ENCODE results near the gene TTC28. TPM values are rescaled to one million over a fixed set of nuclear protein-coding genes. Genes with fewer than 3 reads are reported as not detected.

Gene TTC28
- total and polyA plus RNA-seq, 12 donors, result 2.1 to 27.7 (median 20.4) TPM

- Histone ChIP-seq H3K4me1 (no peaks in the 10 kb centered on the region), H3K27me3 (no peaks in the 10 kb centered on the region), H3K36me3 (no peaks in the 10 kb centered on the region), H3K9me3 (no peaks in the 10 kb centered on the region), H3K27ac (peak overlapping the region in 1 of 10 donors; percentile 48), H3K4me3 (no peak overlapping the region)
- DNase-seq (no peak), ATAC-seq (no peak)
- no peak for TF ChIP-seq CTCF (IDR thresholded peaks at IDR 0.05)
- intact Hi-C loops (cut with DNase I), result no loop called here
- WGBS, 2 donors, result 85 to 88% methylated on average over 5 of the region's 5 CpGs
Observed at GRCh38 chr22:27934069-27934468, 745.6 kb downstream of the TTC28 start.

- no peaks in the 10 kb centered on the region for H3K36me3 ChIP-seq
- H3K27me3 ChIP-seq, result no peaks in the 10 kb centered on the region
- H3K9me3 ChIP-seq, result no peaks in the 10 kb centered on the region
- H3K27ac ChIP-seq, result peak overlapping the region in 4 of 10 donors; percentile 22 to 53 (median 37)
- DNase-seq (no peak), ATAC-seq (peak in 3 of 8 donors; percentile 37 to 87 (median 64))
- peak overlapping the region in 5 of 10 donors; percentile 0 to 48 (median 36) for H3K4me3 ChIP-seq
- 88 to 91% methylated on average over 9 of the region's 9 CpGs for WGBS, 2 donors
- intact Hi-C loops (cut with DNase I), result no loop called here
- H3K4me1 ChIP-seq, result no peaks in the 10 kb centered on the region
- TF ChIP-seq CTCF (IDR thresholded peaks at IDR 0.05), result no peak
Observed at GRCh38 chr22:27933186-27933983, 746.3 kb downstream of the TTC28 start.

DNA sequence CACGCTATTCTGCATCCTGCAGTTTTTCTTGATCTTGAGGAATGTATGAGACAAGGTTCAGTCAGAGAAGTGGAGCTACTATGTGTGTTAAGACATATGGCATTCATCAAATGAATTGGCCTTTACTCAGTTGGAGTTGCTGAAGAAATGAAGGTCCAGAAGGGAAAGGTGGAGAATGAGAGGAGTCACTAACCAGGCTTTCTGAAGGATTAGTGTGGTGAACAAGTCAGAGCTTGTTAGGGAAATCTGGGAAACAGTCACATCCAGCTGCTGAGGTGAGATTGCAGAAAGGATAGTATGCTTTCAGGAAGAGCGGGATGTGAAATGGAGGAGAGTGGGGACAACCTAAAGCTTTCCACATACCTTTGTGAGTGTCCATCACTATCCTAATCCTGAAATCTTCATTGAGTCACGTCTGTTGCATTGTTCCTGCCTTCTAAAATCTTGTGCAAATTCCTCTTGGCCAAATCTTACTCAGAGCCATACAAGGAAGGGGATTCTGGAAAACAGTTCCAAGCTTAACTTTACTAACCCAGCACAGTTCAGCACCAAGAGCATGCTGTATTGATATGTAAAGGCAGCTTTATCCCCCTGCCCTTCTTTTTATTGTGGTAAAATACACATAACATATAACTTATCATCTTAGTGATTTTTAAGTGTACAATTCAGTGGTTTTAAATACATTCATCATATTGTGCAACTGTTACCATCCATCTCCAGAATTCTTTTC is 749.1 kb downstream of the TTC28 start:
- Histone ChIP-seq H3K27ac (no peak overlapping the region), H3K9me3 (no peaks in the 10 kb centered on the region), H3K36me3 (no peaks in the 10 kb centered on the region), H3K4me3 (peak overlapping the region in 2 of 10 donors; percentile 36 to 48), H3K27me3 (no peaks in the 10 kb centered on the region), H3K4me1 (no peaks in the 10 kb centered on the region)
- no peak for DNase-seq
- no peak for ATAC-seq
- TF ChIP-seq CTCF (IDR thresholded peaks at IDR 0.05), result no peak
- WGBS, 2 donors, result 83 to 87% methylated on average over 3 of the region's 3 CpGs
- intact Hi-C loops (cut with DNase I), result no loop called here

Small RNA genes within 50 kb of the gene (microRNA-seq; reads per million reads assigned to microRNA genes)
- 0 reads per million in 2 donors for gene MIR5739

Other genes with a start within 250 kb of the TTC28 start
- gene CHEK2, start 62.0 kb upstream of the TTC28 start, total RNA-seq, result 1 to 10 TPM in 7 of 10 donors, under 1 TPM in 3; 0.74 to 8.0 (median 1.6) TPM
- 1 to 10 TPM; 2.8 to 6.1 TPM for gene CHEK2, start 62.0 kb upstream of the TTC28 start, polyA plus RNA-seq
- 10 to 100 TPM in 3 of 10 donors, 1 to 10 TPM in 7; 7.1 to 13.8 (median 8.7) TPM for gene HSCB, start 62.2 kb upstream of the TTC28 start, total RNA-seq
- 10 to 100 TPM; 15.0 to 16.8 TPM for gene HSCB, start 62.2 kb upstream of the TTC28 start, polyA plus RNA-seq
- 10 to 100 TPM in 7 of 10 donors, 1 to 10 TPM in 3; 7.7 to 15.0 (median 11.5) TPM for gene CCDC117, start 92.9 kb upstream of the TTC28 start, total RNA-seq
- 1 to 10 TPM; 5.9 to 9.4 TPM for gene CCDC117, start 92.9 kb upstream of the TTC28 start, polyA plus RNA-seq
- 100 to 1,000 TPM in 2 of 10 donors, 10 to 100 TPM in 8; 56.5 to 140 (median 67.9) TPM for gene XBP1, start 120.7 kb upstream of the TTC28 start, total RNA-seq
- gene XBP1, start 120.7 kb upstream of the TTC28 start, polyA plus RNA-seq, result 100 to 1,000 TPM in 1 of 2 donors, 10 to 100 TPM in 1; 22.5 to 138 TPM
- 1 to 10 TPM; 4.4 to 7.7 (median 6.3) TPM for gene ZNRF3, start 203.7 kb upstream of the TTC28 start, total RNA-seq
- gene ZNRF3, start 203.7 kb upstream of the TTC28 start, polyA plus RNA-seq, result 1 to 10 TPM; 1.8 to 2.2 TPM